Right kidney (tissue), 1 donor: ENCODE data around the gene MICA.
"Not testable (repeated sequence)": the region's sequence is repeated elsewhere in the genome, so short reads cannot be mapped to it uniquely, and the experiment has no call there.

Experiments used
- DNase-seq: peaks from one replicate; pipeline ENCODE4 v3.0.0-alpha.2; 2016

MICA gene

GRCh38 chr6:31381666-31382065 is 21.7 kb upstream of the MICA start:
- DNase-seq = no peak

GRCh38 chr6:31383149-31383548 is 20.2 kb upstream of the MICA start:
- DNase-seq = no peak

GRCh38 chr6:31385041-31385440 is 18.4 kb upstream of the MICA start:
- DNase-seq = no peak

- no peak for DNase-seq
Observed at GRCh38 chr6:31386099-31386498, 17.3 kb upstream of the MICA start.

GRCh38 chr6:31386977-31387376 is 16.4 kb upstream of the MICA start:
- DNase-seq = no peak

- DNase-seq = not testable (repeated sequence)
Observed at GRCh38 chr6:31388916-31389801, 14.2 kb upstream of the MICA start.

GRCh38 chr6:31389802-31390132 is 13.6 kb upstream of the MICA start:
- DNase-seq = not testable (repeated sequence)

GRCh38 chr6:31393932-31394331 is 9.5 kb upstream of the MICA start:
- DNase-seq = no peak

- no peak for DNase-seq
Observed at GRCh38 chr6:31394381-31394780, 9.0 kb upstream of the MICA start.

GRCh38 chr6:31395832-31396231 is 7.6 kb upstream of the MICA start:
- no peak for DNase-seq

GRCh38 chr6:31396422-31397152 is 6.8 kb upstream of the MICA start:
- DNase-seq = peak; percentile 54

GRCh38 chr6:31397153-31397499 is 6.3 kb upstream of the MICA start:
- DNase-seq = not testable (repeated sequence)

- DNase-seq = no peak
Observed at GRCh38 chr6:31397901-31398525, 5.4 kb upstream of the MICA start.

- DNase-seq = peak; percentile 90
Observed at GRCh38 chr6:31399589-31400466, 3.6 kb upstream of the MICA start.

- peak; percentile 55 for DNase-seq
Observed at GRCh38 chr6:31400467-31401289, 2.7 kb upstream of the MICA start.

- DNase-seq = no peak
Observed at GRCh38 chr6:31401403-31401802, 2.0 kb upstream of the MICA start.

- DNase-seq = no peak
Observed at GRCh38 chr6:31402324-31403282, 792 bp upstream of the MICA start.

- DNase-seq = not testable (repeated sequence)
Observed at GRCh38 chr6:31404061-31404364, 618 bp downstream of the MICA start.

GRCh38 chr6:31405996-31406395 is 2.6 kb downstream of the MICA start:
- no peak for DNase-seq

GRCh38 chr6:31407699-31408098 is 4.3 kb downstream of the MICA start:
- DNase-seq = no peak
